Stimulated activated naive CD8-positive, alpha-beta T cell treated with anti-CD3 and anti-CD28 coated beads, Interleukin-15, amount 100 ng/mL, for 72 hours (primary cell): Measurements from ENCODE around the gene TOR3A.
A peak's percentile ranks its signal among the peaks of the same experiment; 100 is the strongest.
"Not testable (repeated sequence)": the region's sequence is repeated elsewhere in the genome, so short reads cannot be mapped to it uniquely, and the experiment has no call there.

Experiments
- ATAC-seq: fragments of 150-1000 bp; cut with Tn5 transposase; 2 replicates; pipeline ENCODE4 v1.10.0; 2021; ENCODE audit warnings: mild to moderate bottlenecking, moderate library complexity
- DNase-seq, 2 donors: peaks; one replicate each; pipeline ENCODE4 v3.0.0; 2021 to 2022
- H3K27ac Mint-ChIP-seq, 2 donors: one replicate each; pipeline ENCODE4 v1.8.0; 2022; ENCODE audit warnings: mild to moderate bottlenecking in 2 of 2, mixed read lengths in 2 of 2, moderate library complexity in 2 of 2
- H3K27me3 Mint-ChIP-seq: one replicate; pipeline ENCODE4 v1.8.0; 2022; ENCODE audit warnings: mixed read lengths
- H3K4me1 Mint-ChIP-seq: one replicate; pipeline ENCODE4 v1.8.0; 2022; ENCODE audit warnings: mild to moderate bottlenecking, mixed read lengths
- H3K4me3 Mint-ChIP-seq, 2 donors: one replicate each; pipeline ENCODE4 v1.8.0; 2022; ENCODE audit warnings: mild to moderate bottlenecking in 2 of 2, mixed read lengths in 2 of 2, moderate library complexity in 1 of 2
- H3K9me3 Mint-ChIP-seq, 2 donors: one replicate each; pipeline ENCODE4 v1.8.0; 2022; ENCODE audit warnings: mixed read lengths in 2 of 2

The TOR3A gene

GRCh38 chr1:179121159-179121938 lies 39.5 kb downstream of the TOR3A start:
- H3K4me3 Mint-ChIP-seq: no peak overlapping the region
- no peaks in the 10 kb centered on the region for H3K4me1 Mint-ChIP-seq
- no peak overlapping the region for H3K27ac Mint-ChIP-seq
- DNase-seq (peak; percentile 13 to 21), ATAC-seq (peak; percentile 61)
- H3K9me3 Mint-ChIP-seq: no peaks in the 10 kb centered on the region
- H3K27me3 Mint-ChIP-seq: no peaks in the 10 kb centered on the region

GRCh38 chr1:179124873-179125272 lies 43.0 kb downstream of the TOR3A start:
- Mint-ChIP-seq H3K27me3 (no peaks in the 10 kb centered on the region), H3K4me1 (peaks cover 20% of the 10 kb centered on the region), H3K9me3 (no peaks in the 10 kb centered on the region), H3K4me3 (no peak overlapping the region), H3K27ac (peak overlapping the region in 1 of 2 donors; percentile 35)
- DNase-seq (no peak), ATAC-seq (no peak)

- Mint-ChIP-seq H3K9me3 (no peaks in the 10 kb centered on the region), H3K4me1 (peaks cover 34% of the 10 kb centered on the region), H3K4me3 (no peak overlapping the region), H3K27ac (no peak overlapping the region), H3K27me3 (no peaks in the 10 kb centered on the region)
- DNase-seq (no peak), ATAC-seq (no peak)
These were observed 44.6 kb downstream of the TOR3A start for GRCh38 chr1:179126338-179127060.

GRCh38 chr1:179127163-179127895 lies 45.5 kb downstream of the TOR3A start:
- H3K4me1 Mint-ChIP-seq: peaks cover 34% of the 10 kb centered on the region
- no peaks in the 10 kb centered on the region for H3K9me3 Mint-ChIP-seq
- peak overlapping the region in 1 of 2 donors; percentile 25 for H3K27ac Mint-ChIP-seq
- no peaks in the 10 kb centered on the region for H3K27me3 Mint-ChIP-seq
- no peak for ATAC-seq
- H3K4me3 Mint-ChIP-seq: no peak overlapping the region
- no peak for DNase-seq

GRCh38 chr1:179128520-179128919 lies 46.6 kb downstream of the TOR3A start:
- H3K27ac Mint-ChIP-seq: no peak overlapping the region
- no peak overlapping the region for H3K4me3 Mint-ChIP-seq
- H3K27me3 Mint-ChIP-seq: no peaks in the 10 kb centered on the region
- DNase-seq: no peak
- H3K9me3 Mint-ChIP-seq: no peaks in the 10 kb centered on the region
- no peak for ATAC-seq
- peaks cover 34% of the 10 kb centered on the region for H3K4me1 Mint-ChIP-seq

- ATAC-seq (peak; percentile 97), DNase-seq (peak; percentile 23 to 29)
- Mint-ChIP-seq H3K9me3 (no peaks in the 10 kb centered on the region), H3K27ac (peak overlapping the region; percentile 89 to 93), H3K27me3 (no peaks in the 10 kb centered on the region), H3K4me1 (peaks cover 34% of the 10 kb centered on the region), H3K4me3 (peak overlapping the region; percentile 70 to 77)
These were observed 48.0 kb downstream of the TOR3A start for GRCh38 chr1:179129702-179130473.

- H3K27me3 Mint-ChIP-seq, H3K9me3 Mint-ChIP-seq, H3K27ac Mint-ChIP-seq, DNase-seq, ATAC-seq, H3K4me3 Mint-ChIP-seq: not testable (repeated sequence)
- H3K4me1 Mint-ChIP-seq: peaks cover 23% of the 10 kb centered on the region
These were observed 53.3 kb downstream of the TOR3A start for GRCh38 chr1:179135168-179135567.

GRCh38 chr1:179135707-179136106 lies 53.8 kb downstream of the TOR3A start:
- H3K27me3 Mint-ChIP-seq, ATAC-seq, H3K9me3 Mint-ChIP-seq, H3K27ac Mint-ChIP-seq, H3K4me3 Mint-ChIP-seq, DNase-seq: not testable (repeated sequence)
- H3K4me1 Mint-ChIP-seq: peaks cover 23% of the 10 kb centered on the region

GRCh38 chr1:179137617-179138255 lies 55.9 kb downstream of the TOR3A start:
- Mint-ChIP-seq H3K27me3 (no peaks in the 10 kb centered on the region), H3K4me3 (no peak overlapping the region), H3K4me1 (peaks cover 36% of the 10 kb centered on the region), H3K9me3 (no peaks in the 10 kb centered on the region), H3K27ac (no peak overlapping the region)
- no peak for ATAC-seq
- no peak for DNase-seq

- DNase-seq, H3K27me3 Mint-ChIP-seq, H3K4me3 Mint-ChIP-seq, H3K9me3 Mint-ChIP-seq, H3K27ac Mint-ChIP-seq, ATAC-seq: not testable (repeated sequence)
- H3K4me1 Mint-ChIP-seq: peaks cover 41% of the 10 kb centered on the region
These were observed 56.9 kb downstream of the TOR3A start for GRCh38 chr1:179138755-179139154.

GRCh38 chr1:179141592-179142251 lies 59.9 kb downstream of the TOR3A start:
- Mint-ChIP-seq H3K9me3 (no peaks in the 10 kb centered on the region), H3K4me3 (peak overlapping the region; percentile 62 to 65), H3K4me1 (peaks cover 50% of the 10 kb centered on the region), H3K27ac (peak overlapping the region; percentile 9 to 43), H3K27me3 (no peaks in the 10 kb centered on the region)
- no peak for DNase-seq
- peak; percentile 92 for ATAC-seq

- H3K4me3 Mint-ChIP-seq: peak overlapping the region; percentile 8 to 71
- no peaks in the 10 kb centered on the region for H3K27me3 Mint-ChIP-seq
- peaks cover 50% of the 10 kb centered on the region for H3K4me1 Mint-ChIP-seq
- ATAC-seq (peak; percentile 66), DNase-seq (no peak)
- H3K27ac Mint-ChIP-seq: peak overlapping the region; percentile 40 to 81
- H3K9me3 Mint-ChIP-seq: no peaks in the 10 kb centered on the region
These were observed 61.0 kb downstream of the TOR3A start for GRCh38 chr1:179142889-179143299.

GRCh38 chr1:179143322-179143721 lies 61.5 kb downstream of the TOR3A start:
- Mint-ChIP-seq H3K27ac (no peak overlapping the region), H3K4me1 (peaks cover 50% of the 10 kb centered on the region), H3K4me3 (no peak overlapping the region), H3K27me3 (no peaks in the 10 kb centered on the region), H3K9me3 (no peaks in the 10 kb centered on the region)
- DNase-seq (no peak), ATAC-seq (peak; percentile 57)

- H3K4me1 Mint-ChIP-seq: peaks cover 44% of the 10 kb centered on the region
- H3K9me3 Mint-ChIP-seq: no peaks in the 10 kb centered on the region
- ATAC-seq (no peak), DNase-seq (no peak)
- no peak overlapping the region for H3K27ac Mint-ChIP-seq
- H3K27me3 Mint-ChIP-seq: no peaks in the 10 kb centered on the region
- H3K4me3 Mint-ChIP-seq: no peak overlapping the region
These were observed 62.8 kb downstream of the TOR3A start for GRCh38 chr1:179144626-179145025.
